HFF-Myc (cell line): Measurements from ENCODE around the gene ZNF213.

Experiments used
- DNase-seq: peaks from one replicate; pipeline ENCODE4 v3.0.0-alpha.2; 2011; ENCODE audit warnings: low read depth; ENCODE audit errors: extremely low read depth
- H3K4me3 ChIP-seq: replicated peaks from 2 replicates; pipeline ENCODE4 v1.5.1; 2011; ENCODE audit warnings: low read depth, mild to moderate bottlenecking, control low read depth, low read length
- TF ChIP-seq, protein P1 (sequence below): IDR thresholded peaks from 2 replicates; pipeline ENCODE4 v1.5.1; 2012; ENCODE audit warnings: mild to moderate bottlenecking, low read depth, low read length, control low read depth; ENCODE audit errors: missing control alignments

Gene ZNF213

DNA sequence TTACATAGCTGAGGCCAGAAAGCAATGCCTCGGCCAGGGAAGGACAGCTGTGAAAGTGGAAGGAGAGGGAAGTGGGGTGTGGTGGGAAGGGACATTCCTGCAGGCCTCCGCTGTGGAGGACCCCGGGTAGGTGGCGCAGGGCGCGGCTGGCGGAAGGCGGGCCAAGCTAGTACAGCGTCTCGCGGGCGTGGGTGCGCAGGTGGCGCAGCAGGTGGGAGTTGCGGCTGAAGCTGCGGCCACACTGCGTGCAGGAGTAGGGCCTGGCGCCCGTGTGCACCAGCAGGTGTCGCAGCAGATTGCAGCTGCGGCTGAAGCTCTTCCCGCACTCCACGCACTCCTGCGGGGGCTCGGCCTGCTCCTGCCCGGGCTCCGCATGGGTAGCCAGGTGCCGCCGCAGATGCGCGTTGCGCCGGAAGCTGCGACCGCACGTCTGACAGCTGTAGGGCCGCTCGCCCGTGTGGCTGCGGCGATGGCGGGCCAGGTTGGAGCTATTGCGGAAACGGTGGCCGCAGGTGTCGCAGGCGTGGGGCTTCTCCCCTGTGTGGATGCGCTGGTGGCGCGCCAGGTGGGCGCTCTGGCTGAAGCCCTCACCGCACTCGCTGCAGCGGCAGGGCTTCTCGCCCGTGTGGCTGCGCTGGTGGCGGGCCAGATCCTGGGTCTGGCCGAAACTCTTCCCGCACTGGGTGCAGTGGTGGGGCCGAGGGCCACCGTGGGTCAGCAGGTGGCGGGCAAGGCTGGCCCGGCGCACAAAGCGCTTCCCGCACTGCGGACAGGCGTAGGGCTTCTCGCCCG lies 45.7 kb upstream of the ZNF213 start:
- TF ChIP-seq, protein P1, sequence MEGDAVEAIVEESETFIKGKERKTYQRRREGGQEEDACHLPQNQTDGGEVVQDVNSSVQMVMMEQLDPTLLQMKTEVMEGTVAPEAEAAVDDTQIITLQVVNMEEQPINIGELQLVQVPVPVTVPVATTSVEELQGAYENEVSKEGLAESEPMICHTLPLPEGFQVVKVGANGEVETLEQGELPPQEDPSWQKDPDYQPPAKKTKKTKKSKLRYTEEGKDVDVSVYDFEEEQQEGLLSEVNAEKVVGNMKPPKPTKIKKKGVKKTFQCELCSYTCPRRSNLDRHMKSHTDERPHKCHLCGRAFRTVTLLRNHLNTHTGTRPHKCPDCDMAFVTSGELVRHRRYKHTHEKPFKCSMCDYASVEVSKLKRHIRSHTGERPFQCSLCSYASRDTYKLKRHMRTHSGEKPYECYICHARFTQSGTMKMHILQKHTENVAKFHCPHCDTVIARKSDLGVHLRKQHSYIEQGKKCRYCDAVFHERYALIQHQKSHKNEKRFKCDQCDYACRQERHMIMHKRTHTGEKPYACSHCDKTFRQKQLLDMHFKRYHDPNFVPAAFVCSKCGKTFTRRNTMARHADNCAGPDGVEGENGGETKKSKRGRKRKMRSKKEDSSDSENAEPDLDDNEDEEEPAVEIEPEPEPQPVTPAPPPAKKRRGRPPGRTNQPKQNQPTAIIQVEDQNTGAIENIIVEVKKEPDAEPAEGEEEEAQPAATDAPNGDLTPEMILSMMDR = no peak
- H3K4me3 ChIP-seq = no peak overlapping the region
- DNase-seq = no peak

DNA sequence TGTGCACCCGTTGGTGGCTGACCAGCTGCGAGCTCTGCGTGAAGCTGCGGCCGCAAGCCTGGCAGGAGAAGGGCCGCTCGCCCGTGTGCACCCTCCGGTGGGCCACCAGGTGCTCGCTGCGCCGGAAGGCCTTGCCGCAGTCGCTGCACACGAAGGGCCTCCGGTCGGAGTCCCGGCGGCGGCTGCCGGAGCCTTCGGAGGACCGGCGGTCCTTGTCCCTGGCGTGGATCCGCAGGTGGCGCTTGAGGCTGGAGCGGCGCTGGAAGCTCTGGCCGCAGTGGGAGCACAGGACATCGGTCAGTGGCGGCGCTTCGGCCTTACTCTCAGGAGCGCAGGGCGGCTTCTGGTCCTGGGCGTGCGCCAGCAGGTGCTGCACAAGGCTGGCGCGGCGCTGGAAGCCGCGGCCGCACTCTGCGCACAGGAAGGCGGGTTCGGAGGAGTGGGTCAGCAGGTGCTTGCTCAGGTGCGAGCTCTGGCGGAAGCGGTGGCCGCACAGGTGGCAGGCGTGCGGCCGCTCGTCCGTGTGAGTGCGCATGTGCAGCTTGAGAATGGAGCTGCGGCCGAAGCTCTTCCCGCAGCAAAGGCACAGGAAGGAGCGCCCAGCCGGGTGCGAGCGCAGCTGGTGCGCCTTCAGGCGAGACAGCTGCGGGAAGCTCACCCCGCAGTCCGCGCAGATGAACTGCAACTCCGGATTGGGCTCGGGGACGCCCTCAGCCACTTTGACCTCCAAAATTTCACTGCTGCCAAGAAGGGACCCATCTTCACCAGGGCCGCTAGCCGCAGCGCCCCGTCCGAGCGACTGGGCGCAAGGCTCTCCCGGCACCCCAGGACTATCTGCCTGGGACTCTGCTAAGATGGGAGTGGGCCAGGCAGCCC lies 44.9 kb upstream of the ZNF213 start:
- no peak for DNase-seq
- TF ChIP-seq, protein P1 = no peak
- H3K4me3 ChIP-seq = no peak overlapping the region

DNA sequence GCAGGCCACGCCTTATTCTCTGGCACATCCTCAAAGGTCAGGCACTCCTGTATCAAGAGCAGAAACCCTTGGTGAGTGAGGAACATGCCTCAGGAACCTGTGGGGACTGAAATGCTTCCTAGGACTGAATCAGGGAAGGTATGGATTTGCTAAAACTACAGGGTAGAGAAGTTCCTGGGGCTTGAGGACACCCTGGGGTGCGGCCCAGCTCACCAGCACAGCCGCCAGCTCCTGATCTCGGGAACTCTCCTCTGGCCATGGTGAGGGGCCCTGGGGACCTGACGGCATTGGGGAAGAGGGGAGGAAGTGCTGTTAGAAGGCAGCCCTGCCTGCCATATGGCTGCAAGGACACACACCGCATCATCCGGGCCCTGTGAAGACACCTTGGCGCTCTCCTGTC lies 43.3 kb upstream of the ZNF213 start:
- no peak for DNase-seq
- TF ChIP-seq, protein P1 = no peak
- no peak overlapping the region for H3K4me3 ChIP-seq

DNA sequence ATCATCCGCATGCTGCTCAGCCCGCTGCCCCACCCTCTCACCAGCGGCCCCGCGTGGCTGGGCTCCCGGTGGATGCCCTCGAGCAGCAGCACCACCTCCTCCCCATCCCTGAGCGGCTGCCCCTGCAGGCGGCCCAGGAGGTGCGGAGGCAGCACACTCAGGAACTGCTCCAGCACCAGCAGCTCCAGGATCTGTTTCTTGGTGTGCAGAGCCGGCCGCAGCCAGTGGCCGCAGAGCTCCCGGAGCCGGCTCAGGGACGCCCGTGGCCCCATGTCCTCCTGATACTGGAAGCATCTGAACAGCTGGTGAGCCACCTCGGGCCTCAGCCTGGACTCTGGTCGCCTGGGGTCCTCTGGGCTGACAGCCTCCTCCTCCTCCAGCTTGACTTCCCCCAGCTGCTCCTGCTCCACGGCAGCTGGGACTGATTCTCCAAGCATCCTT lies 42.3 kb upstream of the ZNF213 start:
- TF ChIP-seq, protein P1 = no peak
- no peak overlapping the region for H3K4me3 ChIP-seq
- no peak for DNase-seq

DNA sequence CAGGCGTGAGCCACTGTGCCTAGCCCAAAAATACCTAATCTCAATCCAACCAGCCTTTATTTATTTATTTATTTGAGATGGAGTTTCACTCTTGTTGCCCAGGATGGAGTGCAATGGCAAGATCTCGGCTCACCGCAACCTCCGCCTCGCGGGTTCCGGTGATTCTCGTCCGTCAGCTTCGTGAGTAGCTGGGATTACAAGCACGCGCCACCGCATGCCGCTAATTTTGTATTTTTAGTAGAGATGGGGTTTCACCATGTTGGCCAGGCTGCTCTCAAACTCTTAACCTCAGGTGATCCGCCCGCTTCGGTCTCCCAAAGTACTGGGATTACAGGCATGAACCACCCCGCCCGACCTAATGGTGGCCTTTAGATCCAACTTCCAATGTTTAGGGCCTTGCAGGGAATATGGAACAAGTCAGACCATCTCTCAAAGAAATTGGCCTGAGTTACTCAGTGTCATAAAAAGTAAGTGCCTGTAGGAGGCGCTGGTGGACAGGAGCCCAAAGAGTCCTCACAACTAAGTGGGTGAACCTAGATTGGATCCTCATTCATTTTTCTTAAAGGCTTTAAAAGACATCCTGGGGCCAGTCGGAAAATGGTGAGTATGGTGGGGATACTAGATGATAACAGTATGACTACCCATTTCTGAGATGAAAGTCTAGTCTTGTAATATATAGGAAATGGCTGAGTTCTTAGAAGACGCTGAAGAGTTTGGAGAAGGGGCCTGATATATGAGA lies 40.4 kb upstream of the ZNF213 start:
- no peak for DNase-seq
- TF ChIP-seq, protein P1 = peak; percentile 64
- H3K4me3 ChIP-seq = no peak overlapping the region

DNA sequence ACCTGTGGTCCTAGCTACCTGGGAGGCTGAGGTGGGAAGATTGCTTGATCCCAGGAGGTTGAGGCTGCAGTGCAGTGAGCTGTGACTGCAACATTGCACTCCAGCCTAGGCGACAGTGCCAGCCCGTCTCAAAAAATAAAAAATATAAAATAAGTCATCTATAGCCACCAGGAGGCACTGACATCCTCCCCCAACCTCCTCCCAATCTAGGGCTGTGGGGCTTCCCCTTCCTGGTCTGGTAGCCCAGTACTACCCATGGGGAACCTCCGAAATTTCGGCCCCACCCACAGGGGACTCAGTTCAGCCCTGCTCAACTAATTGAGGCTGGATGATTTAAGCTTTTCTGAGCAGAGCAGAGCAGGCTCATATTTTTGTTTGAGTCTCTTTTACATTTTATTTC lies 39.0 kb upstream of the ZNF213 start:
- DNase-seq = no peak
- TF ChIP-seq, protein P1 = no peak
- H3K4me3 ChIP-seq = no peak overlapping the region
